T47D (cell line): ENCODE measurements around the gene STIL.

ENCODE experiments used
- DNase-seq, 2 experiments: peaks; one replicate each; pipeline versions ENCODE4 v3.0.0 to v3.0.0-alpha.2; 2011 to 2012; ENCODE audit warnings: low read depth in 1 of 2, low spot score in 1 of 2
- JUND ChIP-seq: IDR thresholded peaks from 2 replicates; pipeline ENCODE4 v1.6.1; 2012; ENCODE audit warnings: low read depth
- in situ Hi-C: cut with HindIII; loops from 2 replicates; pipeline ENCODE4 v1.10.0; 2016; ENCODE audit warnings: low sequenced_read_pairs, low pct_unique_long_range_greater_than_20kb

The STIL gene

GRCh38 chr1:47219590-47220220 is 94.2 kb downstream of the STIL start:
- TF ChIP-seq JUND, result no peak
- no peak for DNase-seq
- in situ Hi-C loops, result no loop called here

- no peak for DNase-seq
- no peak for TF ChIP-seq JUND
- in situ Hi-C loops, result no loop called here
Observed at GRCh38 chr1:47219001-47219400, 94.9 kb downstream of the STIL start.

GRCh38 chr1:47216278-47217059 is 97.5 kb downstream of the STIL start:
- no peak for DNase-seq
- TF ChIP-seq JUND, result no peak
- in situ Hi-C loops, result no loop called here

GRCh38 chr1:47215713-47216112 is 98.2 kb downstream of the STIL start:
- TF ChIP-seq JUND, result no peak
- DNase-seq, result no peak
- in situ Hi-C loops, result no loop called here

GRCh38 chr1:47214549-47214948 is 99.4 kb downstream of the STIL start:
- in situ Hi-C loops, result no loop called here
- DNase-seq, result no peak
- no peak for TF ChIP-seq JUND

GRCh38 chr1:47213230-47213963 is 100.5 kb downstream of the STIL start:
- no peak for TF ChIP-seq JUND
- no peak for DNase-seq
- in situ Hi-C loops, result no loop called here

GRCh38 chr1:47212636-47213229 is 101.2 kb downstream of the STIL start:
- in situ Hi-C loops, result no loop called here
- DNase-seq, result no peak
- no peak for TF ChIP-seq JUND

GRCh38 chr1:47211796-47212269 is 102.1 kb downstream of the STIL start:
- DNase-seq, result no peak
- in situ Hi-C loops, result no loop called here
- TF ChIP-seq JUND, result no peak

GRCh38 chr1:47210666-47211065 is 103.3 kb downstream of the STIL start:
- TF ChIP-seq JUND, result no peak
- in situ Hi-C loops, result no loop called here
- no peak for DNase-seq

- in situ Hi-C loops, result no loop called here
Observed at GRCh38 chr1:47209725-47210325, 104.1 kb downstream of the STIL start.

GRCh38 chr1:47209091-47209490 is 104.9 kb downstream of the STIL start:
- in situ Hi-C loops, result no loop called here
- no peak for DNase-seq
- TF ChIP-seq JUND, result no peak

More at GRCh38 chr1:47209725-47210325, 104.1 kb downstream of the STIL start:
- DNase-seq, result no peak
- no peak for TF ChIP-seq JUND

GRCh38 chr1:47208374-47208850 is 105.5 kb downstream of the STIL start:
- no peak for DNase-seq
- in situ Hi-C loops, result no loop called here
- no peak for TF ChIP-seq JUND
